HG03342 (cell line): ENCODE data around the gene CIAO3.

Experiments
- ATAC-seq: cut with Tn5 transposase; IDR thresholded peaks from one replicate; pipeline ENCODE4 v1.9.1; 2021; ENCODE audit warnings: mild to moderate bottlenecking, moderate library complexity; ENCODE audit not compliant: unreplicated experiment

Gene CIAO3

DNA sequence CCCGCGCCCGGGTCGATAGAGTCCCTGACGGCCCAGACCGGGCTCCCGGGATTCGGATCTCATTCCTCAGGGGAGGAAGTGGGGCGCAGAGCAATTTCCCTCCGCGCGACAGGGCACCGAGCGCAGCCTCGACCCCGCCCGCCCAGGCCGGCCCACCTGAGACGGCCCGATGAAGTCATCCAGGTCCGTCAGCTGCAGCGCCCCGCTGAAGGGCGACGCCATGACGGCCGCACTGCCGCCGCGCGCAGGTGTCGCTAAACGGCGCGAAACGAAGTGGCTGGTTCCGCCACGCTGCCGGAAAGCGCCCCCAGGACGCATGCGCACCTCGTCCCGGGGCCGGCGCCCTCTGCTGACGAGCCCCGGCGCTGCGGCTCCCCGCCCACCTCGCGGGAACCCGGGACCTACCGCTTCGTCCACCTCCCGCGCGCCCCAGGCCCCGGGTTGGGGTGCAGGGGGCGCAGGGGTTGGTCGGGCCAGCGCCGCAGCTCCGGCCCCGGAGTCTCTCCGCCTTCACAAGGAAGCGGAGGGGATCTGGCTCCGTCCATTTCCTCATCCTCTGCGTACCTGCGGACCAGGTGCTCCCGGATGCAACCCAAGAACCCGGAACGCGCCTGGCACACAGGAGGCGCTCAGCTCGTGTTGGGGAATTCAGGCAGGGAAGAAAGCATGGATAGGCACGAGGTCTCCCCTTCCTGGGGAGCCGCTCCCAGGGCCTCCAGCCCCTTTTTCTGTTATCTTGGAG is at the start of gene CIAO3:
Gene CIAO3, minus strand, starts transcription at position 234 of the 742 bp plus-strand sequence. Its CDS starts 12 bp downstream, at position 222.
- peak; percentile 71 for ATAC-seq

DNA sequence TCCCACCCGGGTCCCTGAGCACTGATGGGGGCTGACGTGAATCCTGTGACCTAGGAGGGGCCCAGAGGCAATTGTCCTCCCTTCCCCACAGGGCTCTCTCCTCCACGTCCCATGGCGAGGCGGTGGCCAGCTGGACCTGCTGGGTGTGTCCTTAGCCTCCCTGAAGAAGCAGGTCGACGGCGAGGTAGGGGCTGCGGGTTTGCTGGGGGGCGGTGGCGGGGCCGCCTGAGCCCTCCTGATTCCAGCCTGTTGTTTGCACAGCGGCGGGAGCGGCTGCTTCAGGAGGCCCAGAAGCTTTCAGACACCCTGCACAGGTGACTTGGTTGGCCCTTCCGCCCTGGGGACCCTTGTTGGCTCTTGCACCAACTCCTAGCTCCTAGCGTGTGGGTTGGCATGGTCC is 49.3 kb upstream of the CIAO3 start:
- no peak for ATAC-seq

DNA sequence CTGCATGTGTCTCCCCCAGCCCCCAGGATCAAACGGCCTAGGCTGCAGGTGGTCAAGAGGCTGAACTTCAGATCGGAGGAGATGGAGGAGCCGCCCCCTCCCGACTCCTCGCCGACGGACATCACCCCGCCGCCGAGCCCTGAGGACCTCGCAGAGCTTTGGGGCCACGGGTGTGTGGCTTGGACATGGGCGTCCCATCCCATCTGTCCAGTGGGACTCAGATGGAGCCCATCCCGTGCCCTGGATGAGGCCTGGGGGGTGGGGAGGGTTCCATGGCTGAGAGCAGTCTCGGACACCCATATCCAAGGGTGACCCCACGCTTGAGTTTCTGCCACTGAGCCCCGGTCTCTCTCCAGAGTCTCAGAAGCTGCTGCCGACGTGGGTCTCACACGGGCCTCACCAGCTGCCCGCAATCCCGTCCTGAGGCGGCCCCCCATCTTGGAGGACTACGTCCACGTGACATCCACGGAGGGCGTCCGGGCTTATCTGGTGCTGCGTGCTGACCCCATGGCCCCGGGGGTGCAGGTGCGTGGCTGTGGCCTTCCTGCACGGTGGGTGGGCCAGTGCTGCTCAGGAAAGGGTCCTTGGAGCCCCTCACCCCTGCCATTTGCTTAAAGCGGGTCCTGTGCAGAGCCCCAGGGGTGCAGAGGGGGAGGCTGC is 48.5 kb upstream of the CIAO3 start:
- ATAC-seq: no peak

DNA sequence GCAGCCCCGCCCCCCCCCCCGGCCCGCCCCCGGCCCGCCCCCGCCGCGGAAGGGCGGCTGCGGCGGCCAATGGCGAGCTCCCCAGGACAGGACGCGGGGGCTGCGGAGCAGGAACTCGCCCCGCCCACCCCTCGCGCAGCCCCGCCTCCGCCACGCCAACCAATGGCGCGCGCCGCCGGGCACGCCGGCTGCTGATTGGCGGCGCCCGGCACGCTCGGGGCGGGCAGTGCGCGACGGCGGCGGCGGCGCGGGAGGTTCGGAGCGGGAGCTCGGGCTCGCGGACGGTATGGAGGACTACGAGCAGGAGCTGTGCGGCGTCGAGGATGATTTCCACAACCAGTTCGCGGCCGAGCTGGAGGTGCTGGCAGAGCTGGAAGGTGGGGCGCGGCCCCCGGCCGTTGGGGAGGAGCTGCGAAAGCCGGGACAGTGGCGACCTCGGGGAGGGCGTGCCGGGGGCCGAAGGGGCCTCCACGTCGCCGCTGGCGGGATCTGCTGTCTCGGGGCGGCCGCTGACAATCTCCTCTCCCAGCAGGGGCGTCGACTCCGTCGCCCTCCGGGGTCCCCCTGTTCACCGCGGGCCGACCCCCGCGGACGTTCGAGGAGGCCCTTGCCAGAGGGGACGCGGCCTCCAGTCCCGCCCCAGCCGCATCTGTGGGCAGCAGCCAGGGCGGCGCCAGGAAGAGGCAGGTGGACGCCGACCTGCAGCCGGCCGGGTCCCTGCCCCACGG is 47.8 kb upstream of the CIAO3 start, which contains the start of gene CHTF18:
Gene CHTF18, plus strand, starts transcription at position 222 of the 728 bp plus-strand sequence. Its CDS starts 65 bp downstream, at position 287.
- ATAC-seq: peak; percentile 70

DNA sequence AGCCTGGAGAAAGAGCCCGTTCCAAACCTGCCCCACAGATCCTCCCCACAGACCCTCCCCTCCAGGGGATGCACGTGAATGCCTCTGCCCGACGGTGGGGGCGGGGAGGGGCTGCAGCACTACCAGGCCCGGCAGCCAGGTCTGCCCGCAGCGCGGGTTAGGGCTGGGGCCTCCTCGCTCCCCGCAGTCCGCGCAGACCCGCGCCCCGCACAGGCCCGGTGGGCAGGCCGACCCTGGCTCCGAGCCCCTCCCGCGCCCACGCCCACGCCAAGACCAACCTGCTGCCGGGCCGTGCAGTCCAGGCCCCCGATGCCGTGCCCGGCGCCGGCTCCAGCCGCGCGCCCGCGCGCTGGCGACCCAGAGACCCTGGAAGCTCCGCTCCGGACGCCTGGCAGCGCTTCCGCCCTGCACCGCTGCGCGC is 47.2 kb upstream of the CIAO3 start, which contains the start of gene RPUSD1:
Gene RPUSD1, minus strand, starts transcription at position 404 of the 421 bp plus-strand sequence. CDS start 644 bp downstream, outside the sequence.
- ATAC-seq: no peak

DNA sequence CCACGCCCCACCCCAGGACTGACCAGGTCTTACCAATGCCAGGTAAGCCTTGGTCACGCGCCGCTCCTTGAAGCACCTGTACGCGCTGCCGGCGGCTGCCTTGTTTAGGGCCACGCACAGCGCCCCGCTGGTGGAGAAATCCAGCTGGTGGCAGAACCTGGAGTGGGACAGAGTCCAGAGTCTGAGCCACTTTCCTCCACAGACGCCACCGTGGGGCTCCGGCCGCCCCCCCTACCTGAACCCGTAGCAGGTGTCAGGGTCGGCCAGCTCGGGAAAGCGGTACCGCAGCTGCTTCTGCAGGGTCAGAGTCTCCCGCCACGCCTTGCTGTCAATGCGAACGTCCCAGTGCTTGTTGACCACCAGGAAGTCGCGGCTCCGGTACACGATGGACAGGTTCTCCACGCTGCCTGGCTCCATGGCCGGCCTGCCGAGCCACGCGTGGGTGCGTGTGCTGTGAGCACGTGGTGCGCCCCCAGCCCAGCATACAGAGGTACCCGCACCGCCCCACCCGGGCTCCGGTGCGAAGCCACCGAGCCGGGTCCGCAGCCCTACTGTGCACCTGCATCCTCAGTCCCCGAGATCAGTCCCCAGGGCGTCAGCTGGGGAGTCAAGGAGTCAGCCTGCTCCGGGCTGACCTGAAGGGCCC is 46.6 kb upstream of the CIAO3 start:
- ATAC-seq: no peak

DNA sequence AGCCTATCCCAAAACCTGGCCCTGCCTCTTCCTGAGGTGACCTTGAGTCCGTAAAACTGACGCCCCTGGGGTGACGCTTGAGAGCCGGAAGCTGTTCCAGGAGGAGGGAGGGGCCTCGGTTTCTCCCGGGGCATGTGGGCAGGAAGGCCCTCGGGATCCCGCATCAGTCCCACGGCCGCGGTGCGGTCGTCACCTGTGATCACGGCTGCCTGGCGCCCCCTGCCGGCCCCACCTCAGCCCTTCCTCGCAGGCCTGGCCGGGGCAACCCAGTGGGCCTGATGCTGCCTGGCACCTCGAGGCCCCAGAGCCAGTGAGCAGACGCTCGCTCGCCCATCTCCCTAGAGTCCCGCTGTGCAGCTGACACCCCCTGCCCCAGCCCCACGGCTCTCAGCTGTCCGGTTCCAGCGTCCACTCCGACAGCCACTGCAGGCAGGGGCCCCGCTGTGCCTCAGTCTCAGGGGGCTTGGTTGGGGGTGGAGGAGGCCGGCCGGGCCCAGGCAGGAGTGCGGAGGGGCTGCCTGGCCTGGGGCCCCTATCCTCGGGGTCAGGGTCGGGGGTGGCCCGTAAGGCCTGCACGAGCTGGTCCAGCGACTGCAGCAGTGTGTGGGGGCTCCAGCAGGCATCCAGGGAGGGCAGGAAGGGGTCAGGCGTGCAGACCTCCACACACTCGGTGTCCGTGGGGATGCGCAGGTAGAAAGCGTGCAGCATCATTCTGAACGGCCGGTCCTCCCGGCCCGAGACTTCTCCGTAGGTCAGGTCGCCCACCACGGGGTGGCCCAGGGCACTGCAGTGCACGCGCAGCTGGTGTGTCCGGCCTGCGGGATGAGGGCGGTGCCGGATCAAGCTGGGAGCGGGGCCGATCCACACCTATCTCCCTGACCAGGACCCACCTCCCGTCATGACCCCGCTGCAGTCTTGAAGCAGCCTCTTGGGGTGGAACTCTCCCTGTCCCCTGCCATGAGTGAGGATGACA is 45.1 kb upstream of the CIAO3 start:
- ATAC-seq: no peak

DNA sequence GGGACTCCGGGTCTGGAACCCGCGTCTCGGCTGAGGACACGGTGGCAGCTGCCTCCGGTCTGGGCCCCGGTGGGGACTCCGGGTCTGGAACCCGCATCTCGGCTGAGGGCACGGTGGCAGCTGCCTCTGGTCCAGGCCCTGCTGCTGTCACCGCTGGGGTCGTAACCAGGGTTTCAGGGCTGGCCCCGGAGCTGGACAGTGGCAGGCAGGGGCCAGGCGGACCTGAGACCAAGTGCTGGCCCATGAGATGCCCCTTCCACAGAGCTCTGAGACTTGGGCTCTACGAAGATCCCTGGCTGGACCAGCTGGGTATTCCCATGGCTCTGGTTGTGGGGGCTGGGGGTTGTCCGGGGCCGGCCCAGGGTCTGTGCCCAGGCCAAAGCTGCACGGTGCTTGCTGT is 43.6 kb upstream of the CIAO3 start:
- no peak for ATAC-seq

DNA sequence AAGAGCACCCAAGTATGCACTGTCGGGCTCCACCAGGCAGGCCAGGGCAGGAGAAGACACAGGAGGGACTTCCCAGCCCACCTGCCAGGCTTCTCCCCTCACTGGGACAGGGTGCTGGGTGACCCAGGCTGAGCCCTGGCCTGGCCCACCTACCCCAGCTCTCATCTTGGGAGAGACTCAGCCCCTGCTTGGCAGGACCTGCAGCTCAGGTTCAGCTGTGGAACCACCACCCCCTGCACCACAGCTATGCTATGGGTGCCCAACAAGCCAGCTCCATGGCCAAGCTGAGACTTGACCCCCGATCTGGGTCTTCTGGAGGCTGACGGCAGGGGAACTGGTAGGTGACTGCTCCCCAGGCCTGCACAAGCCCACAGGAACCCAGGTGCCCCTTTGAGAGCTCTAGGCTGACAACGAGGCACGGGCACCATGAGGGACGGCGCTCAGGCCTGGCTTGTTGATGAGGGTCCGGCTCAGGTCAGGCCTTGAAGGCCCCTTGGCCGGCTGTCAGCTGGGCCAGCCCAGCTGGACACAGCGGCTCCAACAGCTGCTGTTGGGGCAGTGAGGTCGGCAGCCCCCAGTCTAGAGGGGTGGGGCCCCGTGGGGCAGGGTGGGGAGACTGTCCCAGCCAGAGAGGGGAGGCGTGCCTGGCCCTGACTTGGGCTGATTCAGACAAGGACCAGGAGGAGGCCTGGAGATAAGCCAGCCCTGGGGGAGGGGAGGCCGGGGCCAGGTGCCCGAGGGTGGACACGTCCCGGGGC is 42.8 kb upstream of the CIAO3 start:
- no peak for ATAC-seq

DNA sequence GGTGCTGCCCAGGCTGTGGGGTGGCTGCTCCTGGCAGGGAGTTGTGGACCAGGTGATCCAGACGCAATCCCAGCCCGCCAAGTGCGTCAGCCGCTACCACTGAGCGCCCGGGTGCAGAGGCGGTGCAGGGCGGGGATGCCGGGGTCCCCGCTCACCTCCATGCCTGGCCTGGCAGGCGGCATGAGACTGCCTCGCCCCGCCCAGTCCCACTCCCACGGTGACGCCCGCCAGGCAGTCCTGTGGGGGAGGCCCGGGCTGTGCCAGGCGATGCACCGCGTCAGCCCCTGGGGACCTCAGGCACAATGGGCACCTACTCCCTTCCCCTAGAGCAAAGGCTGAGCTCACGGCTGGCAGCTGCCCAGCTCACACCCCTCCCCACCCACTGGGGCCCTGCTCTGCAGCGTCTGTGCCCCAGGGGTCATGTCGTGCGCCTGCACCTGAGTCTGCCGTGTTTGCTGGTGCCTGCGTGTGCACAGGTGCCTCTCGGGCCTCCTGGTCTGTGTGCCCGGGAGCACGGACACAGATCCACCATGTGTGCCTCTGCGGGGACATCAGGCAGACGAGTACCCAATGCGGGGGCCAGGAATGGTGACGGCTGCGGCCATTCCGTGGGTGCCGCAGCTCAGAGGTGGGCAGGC is 42.1 kb upstream of the CIAO3 start:
- ATAC-seq: no peak

DNA sequence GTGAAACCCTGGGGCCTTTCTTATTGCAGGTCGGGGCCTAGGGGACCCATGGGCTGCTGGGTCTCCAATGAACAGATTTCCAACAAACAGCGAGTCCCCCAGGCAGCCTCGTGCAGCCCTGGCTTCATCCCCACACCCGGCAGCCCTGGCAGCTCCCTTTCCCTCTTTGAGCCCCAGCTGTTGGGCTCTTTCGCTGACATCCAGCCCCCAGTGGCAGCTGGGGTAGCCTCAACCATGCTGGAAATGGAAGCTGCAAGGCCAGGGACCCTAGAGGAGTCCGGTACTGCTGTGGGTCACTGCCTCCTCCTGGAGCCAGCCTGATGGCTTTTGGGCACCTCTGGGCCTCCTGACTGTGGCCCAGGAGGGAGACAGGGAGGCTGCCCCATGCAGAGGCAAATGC is 41.5 kb upstream of the CIAO3 start:
- ATAC-seq: no peak

DNA sequence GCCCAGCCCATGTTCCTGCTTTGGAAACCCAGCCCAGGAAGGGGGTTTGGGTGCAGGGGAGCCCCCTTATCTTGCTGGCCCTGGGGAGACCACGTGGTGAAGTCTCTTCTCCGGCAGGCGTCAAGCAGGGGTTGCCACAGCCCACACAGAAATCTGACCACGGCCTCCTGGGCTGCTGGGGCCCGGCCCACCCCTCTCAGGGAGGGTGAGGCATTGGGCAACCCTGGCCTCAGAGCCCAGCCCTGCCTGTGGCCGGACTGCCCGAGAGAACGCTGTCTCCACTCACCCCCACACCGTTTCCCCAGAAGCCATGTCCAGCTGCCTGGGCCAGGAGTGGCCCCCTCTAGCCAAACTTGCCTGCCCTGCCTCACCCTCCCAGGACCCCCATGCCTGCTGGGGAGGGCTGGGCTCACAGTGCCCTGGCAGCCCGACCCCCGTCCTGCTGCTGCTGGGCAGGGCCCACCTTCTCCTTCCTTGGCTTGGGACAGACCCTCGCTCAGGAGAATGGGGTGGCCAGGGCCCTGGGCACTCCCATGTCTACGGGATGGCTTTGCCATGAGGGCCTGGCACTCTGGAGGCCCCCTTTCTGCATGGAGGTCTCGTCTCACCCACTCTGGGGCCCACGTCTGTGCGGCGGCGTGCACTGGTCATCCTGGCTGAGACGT is 40.7 kb upstream of the CIAO3 start:
- no peak for ATAC-seq

DNA sequence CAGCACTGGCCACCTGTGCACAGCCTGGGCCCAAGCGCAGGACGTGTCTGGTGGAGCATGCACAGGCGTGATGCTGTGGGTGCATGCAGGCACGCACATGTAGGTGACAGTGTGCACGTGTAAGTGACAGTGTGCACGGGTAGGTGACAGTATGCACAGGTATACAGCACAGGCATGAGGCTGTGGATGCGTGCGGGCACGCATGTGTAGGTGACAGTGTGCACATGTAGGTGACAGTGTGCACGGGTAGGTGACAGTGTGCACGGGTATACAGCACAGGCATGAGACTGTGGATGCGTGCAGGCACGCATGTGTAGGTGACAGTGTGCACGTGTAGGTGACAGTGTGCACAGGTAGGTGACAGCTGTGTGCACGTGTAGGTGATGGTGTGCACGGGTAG is 39.5 kb upstream of the CIAO3 start:
- no peak for ATAC-seq

DNA sequence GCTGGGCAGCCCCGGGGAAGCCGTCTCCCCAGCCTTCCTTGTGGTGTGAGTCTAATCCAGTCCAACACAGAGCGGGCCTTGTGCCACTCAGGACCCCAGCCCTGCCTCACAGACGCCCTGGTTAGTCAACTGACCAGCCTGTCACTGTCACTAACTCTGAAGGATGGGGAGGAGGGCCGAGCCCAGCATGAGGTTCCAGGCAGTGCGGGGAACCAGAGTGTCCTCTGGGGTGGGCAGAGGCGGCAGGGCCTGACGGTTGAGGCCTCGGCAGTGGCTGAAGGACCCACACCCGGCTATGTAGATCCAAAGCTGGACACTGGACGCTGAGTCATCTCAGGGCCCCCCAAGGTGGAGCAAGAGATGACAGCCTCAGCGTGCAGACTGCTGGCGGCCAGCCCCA is 38.8 kb upstream of the CIAO3 start:
- no peak for ATAC-seq

DNA sequence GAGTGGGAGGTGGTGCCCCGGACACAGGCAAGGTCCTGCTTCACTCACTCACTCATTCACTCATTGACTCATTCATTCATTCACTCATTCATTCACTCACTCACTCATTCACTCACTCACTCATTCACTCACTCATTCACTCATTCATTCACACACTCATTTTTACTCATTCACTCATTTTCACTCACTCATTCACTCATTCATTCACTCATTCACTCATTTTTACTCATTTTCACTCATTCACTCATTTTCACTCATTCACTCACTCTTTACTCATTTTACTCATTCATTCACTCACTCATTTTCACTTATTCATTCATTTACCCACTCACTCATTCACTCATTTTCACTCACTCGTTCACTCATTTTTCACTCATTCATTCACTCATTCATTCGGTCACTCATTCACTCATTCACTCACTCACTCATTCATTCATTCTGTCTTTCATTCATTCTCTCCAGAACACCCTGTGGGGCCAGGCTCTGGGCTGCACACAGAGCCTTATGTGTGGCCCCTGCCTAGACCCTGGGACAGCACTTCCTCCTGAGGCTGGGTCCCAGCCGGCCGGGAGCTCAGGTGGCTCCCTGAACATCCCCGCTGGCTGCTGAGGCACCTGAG is 38.2 kb upstream of the CIAO3 start:
- no peak for ATAC-seq

DNA sequence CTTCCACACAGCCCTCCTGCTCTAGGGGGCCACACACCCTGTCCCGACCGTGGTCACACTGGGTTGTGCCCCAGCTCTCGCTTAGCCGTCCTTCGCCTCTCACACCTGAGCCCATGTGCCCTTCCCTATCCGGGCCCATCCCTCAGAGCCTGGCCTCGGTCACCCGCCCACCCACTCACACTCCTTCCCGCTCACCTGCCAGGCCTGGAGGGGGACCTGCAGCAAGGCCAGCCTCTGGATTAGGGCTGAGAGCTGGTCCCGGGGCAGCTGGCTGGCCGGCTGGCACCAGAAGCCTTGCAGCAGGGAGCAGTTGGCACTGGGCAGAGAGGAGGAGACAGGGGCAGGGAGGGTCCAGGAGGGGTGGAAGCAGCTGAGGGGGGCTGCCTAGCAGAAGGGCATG is 37.6 kb upstream of the CIAO3 start:
- ATAC-seq: no peak

DNA sequence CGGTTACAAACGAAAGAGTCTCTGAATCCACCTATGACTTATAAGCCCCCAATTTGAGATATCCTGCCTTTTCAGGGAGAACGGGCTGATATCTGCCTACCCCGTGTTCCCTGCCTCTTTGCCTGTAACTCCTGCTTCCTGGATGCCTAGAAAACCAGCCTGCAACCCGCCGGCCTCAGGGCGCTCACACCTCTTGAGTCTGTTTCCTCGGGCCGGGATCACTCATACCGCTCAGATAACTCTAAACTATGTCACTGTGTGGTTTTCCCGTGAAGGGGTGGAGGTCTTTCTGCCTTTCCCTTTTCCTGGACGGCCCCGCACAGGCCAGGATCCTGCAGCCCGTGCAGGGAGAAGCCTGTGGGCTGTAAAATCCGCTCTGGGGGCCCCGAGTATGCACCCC is 37.0 kb upstream of the CIAO3 start:
- no peak for ATAC-seq

DNA sequence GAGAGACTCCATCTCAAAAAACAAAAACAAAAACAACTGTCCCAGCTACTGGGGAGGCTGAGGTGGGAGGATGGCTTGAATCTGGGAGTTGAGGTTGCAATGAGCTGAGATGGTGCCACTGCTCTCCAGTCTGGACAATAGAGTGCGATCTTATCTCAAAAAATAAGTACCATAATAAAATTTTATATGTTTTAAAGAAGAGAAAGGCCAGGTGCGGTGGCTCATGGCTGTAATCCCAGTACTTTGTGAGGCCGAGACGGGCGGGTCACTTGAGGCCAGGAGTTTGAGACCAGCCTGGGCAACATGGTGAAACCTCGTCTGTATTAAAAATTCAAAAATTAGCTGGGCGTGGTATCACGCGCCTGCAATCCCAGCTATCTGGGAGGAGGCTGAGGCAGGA is 36.0 kb upstream of the CIAO3 start:
- no peak for ATAC-seq
